ENCODE data around the gene RAB4B.
"Not testable (repeated sequence)": the region's sequence is repeated elsewhere in the genome, so short reads cannot be mapped to it uniquely, and the experiment has no call there.

Gene RAB4B

GRCh38 chr19:40780582-40780981 lies 2.5 kb downstream of the RAB4B start:
- no peak overlapping the region for H3K4me3 ChIP-seq (ENCODE audit: low read depth, low read length)
- TF ChIP-seq CTCF (IDR thresholded peaks at IDR 0.05; ENCODE audit: insufficient read depth, low read depth, low read length, missing control alignments) = no peak
- no peak for DNase-seq (ENCODE audit: low read depth)

- H3K4me3 ChIP-seq (ENCODE audit: low read depth, low read length) = no peak overlapping the region
- DNase-seq (ENCODE audit: low read depth) = no peak
- no peak for TF ChIP-seq CTCF (IDR thresholded peaks at IDR 0.05; ENCODE audit: insufficient read depth, low read depth, low read length, missing control alignments)
Observed at GRCh38 chr19:40781140-40781539, 3.1 kb downstream of the RAB4B start.

GRCh38 chr19:40783711-40784110 lies 5.7 kb downstream of the RAB4B start:
- no peak overlapping the region for H3K4me3 ChIP-seq (ENCODE audit: low read depth, low read length)
- TF ChIP-seq CTCF (IDR thresholded peaks at IDR 0.05; ENCODE audit: insufficient read depth, low read depth, low read length, missing control alignments) = no peak
- no peak for DNase-seq (ENCODE audit: low read depth)

- DNase-seq (ENCODE audit: low read depth); H3K4me3 ChIP-seq (ENCODE audit: low read depth, low read length): not testable (repeated sequence)
Observed at GRCh38 chr19:40784146-40784545, 6.1 kb downstream of the RAB4B start.

GRCh38 chr19:40785526-40785925 lies 7.5 kb downstream of the RAB4B start:
- no peak for TF ChIP-seq CTCF (IDR thresholded peaks at IDR 0.05; ENCODE audit: insufficient read depth, low read depth, low read length, missing control alignments)
- no peak overlapping the region for H3K4me3 ChIP-seq (ENCODE audit: low read depth, low read length)
- no peak for DNase-seq (ENCODE audit: low read depth)

GRCh38 chr19:40786060-40787037 lies 8.3 kb downstream of the RAB4B start:
- no peak overlapping the region for H3K4me3 ChIP-seq (ENCODE audit: low read depth, low read length)
- no peak for DNase-seq (ENCODE audit: low read depth)
- TF ChIP-seq CTCF (IDR thresholded peaks at IDR 0.05; ENCODE audit: insufficient read depth, low read depth, low read length, missing control alignments) = no peak

- TF ChIP-seq CTCF (IDR thresholded peaks at IDR 0.05; ENCODE audit: insufficient read depth, low read depth, low read length, missing control alignments) = no peak
- DNase-seq (ENCODE audit: low read depth) = no peak
- no peak overlapping the region for H3K4me3 ChIP-seq (ENCODE audit: low read depth, low read length)
Observed at GRCh38 chr19:40791349-40791748, 13.3 kb downstream of the RAB4B start.

All from GM12865 (cell line).